Activated naive CD4-positive, alpha-beta T cell treated with anti-CD3 and anti-CD28 coated beads for 36 hours (primary cell): ENCODE measurements around the gene RAMP2. TPM values are rescaled to one million over a fixed set of nuclear protein-coding genes. Genes with fewer than 3 reads are reported as not detected.

ENCODE experiments used
- CTCF ChIA-PET: fragments of 350-600 bp; sonication (Branson Sonifier 250); formaldehyde crosslinking; loops from one replicate; lab custom pipeline; 2021; ENCODE audit warnings: antibody characterized with exemption; lab: Charles Lee
- DNase-seq: peaks from one replicate; pipeline ENCODE4 v3.0.0-alpha.2; 2020
- H3K27ac Mint-ChIP-seq: one replicate; pipeline ENCODE4 v1.8.0; 2021; ENCODE audit warnings: mild to moderate bottlenecking, mixed read lengths
- H3K27me3 Mint-ChIP-seq: one replicate; pipeline ENCODE4 v1.8.0; 2021; ENCODE audit warnings: low read depth, mixed read lengths
- H3K36me3 Mint-ChIP-seq: one replicate; pipeline ENCODE4 v1.8.0; 2021; ENCODE audit warnings: low read depth, mixed read lengths
- H3K4me1 Mint-ChIP-seq: one replicate; pipeline ENCODE4 v1.8.0; 2021; ENCODE audit warnings: low read depth, mixed read lengths
- H3K4me3 Mint-ChIP-seq: one replicate; pipeline ENCODE4 v1.8.0; 2021; ENCODE audit warnings: mild to moderate bottlenecking, moderate library complexity, mixed read lengths
- H3K9me3 Mint-ChIP-seq: one replicate; pipeline ENCODE4 v1.8.0; 2021; ENCODE audit warnings: mixed read lengths
- intact Hi-C: fragments of 100-400 bp; cut with micrococcal nuclease; formaldehyde crosslinking; loops from one replicate; pipeline ENCODE4 v1.15.1; 2023
- total RNA-seq, 2 experiments: library from RNA; stranded (reverse); gene quantifications; one replicate each; pipeline ENCODE4 v1.2.3, GENCODE V29; 2021

RAMP2 gene
- total RNA-seq, 2 experiments from 2014 or later = not detected

DNA sequence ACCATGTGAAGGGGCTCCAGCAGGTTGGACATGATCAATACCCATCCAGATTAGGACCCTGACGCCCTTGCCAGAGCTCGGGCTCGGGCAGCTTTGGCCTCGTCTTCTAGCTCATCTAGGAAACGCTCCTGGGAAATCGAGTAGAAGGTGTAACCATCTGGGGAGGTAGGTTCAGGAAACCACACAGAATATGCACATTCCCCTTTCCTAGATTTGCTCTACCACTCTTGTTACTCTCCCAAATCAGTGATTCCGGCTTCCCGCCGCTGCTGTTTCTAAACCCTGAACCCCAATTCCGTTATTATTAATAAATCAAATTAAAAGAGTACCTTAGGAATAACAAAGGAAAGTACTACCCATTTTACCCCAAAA is 37.0 kb downstream of the RAMP2 start:
- no peak overlapping the region for H3K27ac Mint-ChIP-seq
- CTCF ChIA-PET = interaction anchor here (0.6 to 1.3 kb wide), 4 partner anchors 27 to 220 kb away, joined by 3 to 6 read pairs (median 3); partner anchors contain the start of gene PSMC3IP
- peaks cover 2% of the 10 kb centered on the region for H3K9me3 Mint-ChIP-seq
- H3K4me3 Mint-ChIP-seq = peak overlapping the region; percentile 91
- H3K4me1 Mint-ChIP-seq = peaks cover 21% of the 10 kb centered on the region
- intact Hi-C loops = loop anchor here (1.0 to 2.0 kb wide), 3 partner anchors 26 to 53 kb away; partner anchors contain the start of genes BECN1, EZH1 and PSME3
- H3K27me3 Mint-ChIP-seq = no peaks in the 10 kb centered on the region
- no peak for DNase-seq
- peaks cover 3% of the 10 kb centered on the region for H3K36me3 Mint-ChIP-seq

DNA sequence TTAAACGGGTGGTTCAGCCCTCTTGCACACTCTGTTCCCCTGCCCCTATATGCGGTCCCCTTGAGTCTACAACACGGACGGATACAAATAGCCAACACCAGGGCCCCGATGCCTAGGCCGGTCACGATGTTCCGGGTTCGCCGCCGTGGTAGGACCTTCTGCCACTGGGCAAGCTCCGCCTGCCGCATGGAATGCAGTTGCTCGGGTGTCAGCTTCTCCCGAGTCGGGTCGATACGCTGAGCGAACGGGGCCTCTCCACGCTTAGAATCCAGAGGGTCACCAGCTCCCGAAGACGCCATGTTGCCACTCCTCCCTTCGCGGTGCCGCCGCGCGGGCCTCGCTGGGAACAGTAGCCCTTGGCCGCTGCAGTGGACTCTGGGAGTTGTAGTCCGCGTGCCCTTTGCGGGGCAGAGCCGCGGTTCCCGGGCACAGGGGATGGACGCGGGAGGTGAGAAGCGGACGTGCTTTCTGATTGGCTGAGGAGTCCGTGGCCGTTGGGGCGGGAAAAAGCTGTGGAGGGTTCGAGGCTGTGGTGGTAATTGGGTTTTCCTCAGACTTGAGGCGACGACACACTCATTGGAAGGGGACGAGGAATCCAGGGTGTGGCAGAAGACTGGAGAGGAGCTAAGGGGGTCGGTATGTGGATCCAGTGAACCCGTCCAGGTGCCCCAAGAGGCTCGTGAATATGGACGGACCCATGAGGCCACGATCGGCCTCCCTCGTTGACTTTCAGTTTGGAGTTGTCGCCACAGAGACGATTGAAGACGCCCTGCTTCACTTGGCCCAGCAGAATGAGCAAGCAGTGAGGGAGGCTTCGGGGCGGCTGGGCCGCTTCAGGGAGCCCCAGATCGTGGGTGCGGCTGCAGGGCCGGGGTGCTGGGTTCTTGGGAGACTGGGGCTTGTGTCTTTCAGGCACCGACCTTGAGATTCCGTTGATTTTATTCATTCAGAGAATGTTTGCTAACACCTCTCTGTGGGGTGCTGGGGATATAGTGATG is 37.7 kb downstream of the RAMP2 start, which contains the start of the genes CNTD1 and COA3:
Gene CNTD1 (plus strand): TSS at position 479 of the 998 bp plus-strand sequence. CDS start 207 bp downstream, at position 686.
Gene COA3 (minus strand): TSS at position 322 of the 998 bp plus-strand sequence. CDS start 23 bp downstream, at position 299.
- Mint-ChIP-seq H3K4me3 (peak within 1 kb of the TSS; percentile 91), H3K27me3 (no peaks in the 10 kb centered on the region), H3K9me3 (peaks cover 2% of the 10 kb centered on the region), H3K36me3 (peaks cover 3% of the 10 kb centered on the region), H3K27ac (peak within 1 kb of the TSS; percentile 62), H3K4me1 (peaks cover 21% of the 10 kb centered on the region)
- DNase-seq = peak; percentile 90
- intact Hi-C loops = loop anchor here (1.0 to 2.0 kb wide), 3 partner anchors 26 to 54 kb away; partner anchors contain the start of genes BECN1, EZH1 and PSME3
- CTCF ChIA-PET = interaction anchor here (0.7 to 1.3 kb wide), 3 partner anchors 25 to 35 kb away, joined by 3 to 6 read pairs (median 3); partner anchors contain the start of gene BECN1

DNA sequence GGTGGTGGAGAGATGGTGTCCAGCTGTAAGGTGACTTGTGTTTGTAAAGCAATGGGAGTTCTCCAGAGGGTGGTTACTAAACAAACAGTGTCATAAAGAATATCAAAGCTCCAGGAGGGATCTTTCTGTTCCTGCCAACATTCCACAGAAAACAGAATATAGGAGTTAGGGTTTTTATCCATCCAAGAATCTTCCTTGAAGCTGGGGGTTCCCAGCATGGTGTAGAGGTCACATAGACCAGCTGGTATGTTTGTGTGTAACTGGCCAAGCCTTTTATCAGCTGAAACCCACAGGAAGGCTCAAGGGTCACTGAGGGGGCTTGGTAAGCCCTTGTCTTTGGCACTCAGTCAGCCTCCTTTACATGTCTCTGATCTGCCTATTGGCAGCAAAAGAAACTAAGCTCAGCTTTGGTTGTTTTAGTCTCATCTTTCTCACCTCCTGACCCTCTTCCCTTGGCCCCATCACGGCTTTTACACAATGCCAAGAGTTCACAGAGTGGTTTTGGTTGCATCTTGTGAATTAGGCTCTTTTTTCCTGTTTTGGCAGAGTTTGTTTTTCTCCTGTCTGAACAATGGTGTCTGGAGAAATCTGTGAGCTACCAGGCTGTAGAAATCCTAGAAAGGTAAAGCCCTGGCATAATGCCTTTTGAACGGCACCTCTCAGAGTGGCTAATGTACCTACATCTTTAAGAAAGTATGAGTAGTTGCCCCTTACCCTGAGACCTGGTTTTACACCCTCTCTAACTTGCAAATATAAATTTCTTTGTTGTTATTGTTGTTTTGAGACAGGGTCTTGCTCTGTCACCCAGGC is 42.3 kb downstream of the RAMP2 start:
- DNase-seq = no peak
- CTCF ChIA-PET = interaction anchor here (0.9 to 1.5 kb wide), 2 partner anchors 15 to 17 kb away, joined by 3 to 4 read pairs; no protein-coding TSS in a partner anchor
- H3K4me3 Mint-ChIP-seq = no peak overlapping the region
- peaks cover 2% of the 10 kb centered on the region for H3K9me3 Mint-ChIP-seq
- no peak overlapping the region for H3K27ac Mint-ChIP-seq
- no peaks in the 10 kb centered on the region for H3K27me3 Mint-ChIP-seq
- intact Hi-C loops = no loop called here
- H3K36me3 Mint-ChIP-seq = peaks cover 3% of the 10 kb centered on the region
- peaks cover 6% of the 10 kb centered on the region for H3K4me1 Mint-ChIP-seq

DNA sequence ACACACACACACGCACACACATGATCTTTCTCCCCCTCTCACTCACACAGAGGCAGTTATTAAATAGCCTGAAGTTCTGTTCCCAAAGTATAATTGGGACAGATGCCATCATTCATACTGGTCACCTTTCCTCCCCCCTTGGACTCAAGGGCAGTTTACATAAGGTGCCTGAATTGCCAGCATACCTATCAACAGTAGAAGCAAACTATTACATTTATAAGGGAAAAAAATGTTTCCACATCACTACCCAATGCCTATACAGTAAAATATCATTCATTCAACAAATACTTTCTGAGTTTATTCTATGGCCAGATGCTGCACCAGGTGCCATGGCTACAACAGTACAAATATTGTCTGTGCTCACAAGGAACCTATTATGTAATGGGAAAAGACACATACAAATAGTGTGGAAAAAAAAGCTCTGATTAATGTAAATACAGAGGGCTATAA is 43.9 kb downstream of the RAMP2 start:
- Mint-ChIP-seq H3K27me3 (no peaks in the 10 kb centered on the region), H3K4me3 (no peak overlapping the region), H3K36me3 (peaks cover 2% of the 10 kb centered on the region), H3K4me1 (no peaks in the 10 kb centered on the region), H3K27ac (no peak overlapping the region), H3K9me3 (no peaks in the 10 kb centered on the region)
- intact Hi-C loops = no loop called here
- CTCF ChIA-PET = interaction anchor here (0.9 kb wide), 1 partner anchor 14 kb away, joined by 3 read pairs; no protein-coding TSS in a partner anchor
- no peak for DNase-seq

DNA sequence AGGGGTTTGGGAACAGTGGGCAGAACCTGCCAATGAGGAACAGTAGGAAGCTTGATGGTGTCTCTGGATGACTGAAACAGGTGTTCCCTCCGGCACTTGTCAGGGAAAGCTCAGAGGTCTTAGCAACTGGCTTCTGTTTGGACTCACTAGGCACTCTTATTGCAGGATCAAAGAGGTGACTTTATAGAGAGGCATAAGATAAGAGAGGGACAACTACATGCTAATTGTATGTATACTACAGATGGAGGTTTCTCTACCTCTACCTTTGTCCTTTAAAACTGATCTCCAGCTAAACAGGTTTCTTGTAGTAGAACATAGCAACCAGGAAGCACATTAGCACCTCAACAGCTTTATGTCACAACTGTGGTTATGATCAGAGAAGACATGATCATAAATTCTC is 45.2 kb downstream of the RAMP2 start:
- CTCF ChIA-PET = interaction anchor here (0.9 to 1.3 kb wide), 3 partner anchors 12 to 17 kb away, joined by 3 to 8 read pairs (median 6); partner anchors contain the start of gene BECN1
- Mint-ChIP-seq H3K4me3 (no peak overlapping the region), H3K27ac (no peak overlapping the region), H3K9me3 (no peaks in the 10 kb centered on the region), H3K4me1 (no peaks in the 10 kb centered on the region), H3K36me3 (peaks cover 8% of the 10 kb centered on the region), H3K27me3 (no peaks in the 10 kb centered on the region)
- DNase-seq = no peak
- intact Hi-C loops = no loop called here

DNA sequence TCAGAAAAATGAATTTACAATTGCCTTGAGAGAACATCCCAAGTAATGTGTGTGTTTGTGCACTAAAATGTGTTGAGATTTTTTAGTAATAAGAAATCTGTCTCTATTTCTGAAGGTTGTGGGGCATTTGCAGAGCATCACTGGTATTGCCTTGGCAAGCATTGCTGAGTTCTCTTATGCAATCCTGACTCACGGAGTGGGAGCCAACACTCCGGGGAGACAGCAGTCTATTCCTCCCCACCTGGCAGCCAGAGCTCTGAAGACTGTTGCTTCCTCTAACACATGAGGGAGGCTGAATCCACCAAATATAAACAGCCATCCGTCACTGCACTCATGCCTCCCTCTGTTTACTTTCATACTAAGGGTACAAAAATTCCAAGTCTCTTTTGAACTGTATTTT is 48.2 kb downstream of the RAMP2 start:
- peak overlapping the region; percentile 1 for H3K27ac Mint-ChIP-seq
- no peaks in the 10 kb centered on the region for H3K4me1 Mint-ChIP-seq
- H3K9me3 Mint-ChIP-seq = no peaks in the 10 kb centered on the region
- peaks cover 20% of the 10 kb centered on the region for H3K36me3 Mint-ChIP-seq
- CTCF ChIA-PET = interaction anchor here (1.4 kb wide), 1 partner anchor 11 kb away, joined by 3 read pairs; no protein-coding TSS in a partner anchor
- H3K27me3 Mint-ChIP-seq = no peaks in the 10 kb centered on the region
- no peak for DNase-seq
- H3K4me3 Mint-ChIP-seq = no peak overlapping the region
- intact Hi-C loops = no loop called here

Other genes starting within 250 kb of the RAMP2 start
- 10 to 100 TPM; 11.1 to 11.9 TPM for gene NAGLU, start 225.0 kb upstream of the RAMP2 start, total RNA-seq
- under 1 TPM; 0.26 to 0.67 TPM for gene HSD17B1, start 208.3 kb upstream of the RAMP2 start, total RNA-seq
- 10 to 100 TPM; 93.3 to 93.6 TPM for gene COASY, start 199.1 kb upstream of the RAMP2 start, total RNA-seq
- 10 to 100 TPM; 22.1 to 24.7 TPM for gene MLX, start 194.1 kb upstream of the RAMP2 start, total RNA-seq
- 10 to 100 TPM; 38.6 to 42.2 TPM for gene PSMC3IP, start 183.5 kb upstream of the RAMP2 start, total RNA-seq
- 10 to 100 TPM; 28.6 to 33.5 TPM for gene RETREG3, start 151.9 kb upstream of the RAMP2 start, total RNA-seq
- 10 to 100 TPM; 91.3 to 92.0 TPM for gene TUBG1, start 151.5 kb upstream of the RAMP2 start, total RNA-seq
- 1 to 10 TPM; 9.1 to 9.9 TPM for gene TUBG2, start 101.9 kb upstream of the RAMP2 start, total RNA-seq
- under 1 TPM; 0.62 to 0.77 TPM for gene PLEKHH3, start 84.2 kb upstream of the RAMP2 start, total RNA-seq
- under 1 TPM; 0.14 to 0.20 TPM for gene CCR10, start 79.4 kb upstream of the RAMP2 start, total RNA-seq
- 1 to 10 TPM; 1.4 to 1.5 TPM for gene CNTNAP1, start 78.7 kb upstream of the RAMP2 start, total RNA-seq
- gene EZH1, start 16.2 kb upstream of the RAMP2 start, total RNA-seq = 10 to 100 TPM; 31.9 to 34.0 TPM
- 10 to 100 TPM; 57.5 to 58.2 TPM for gene VPS25, start 12.2 kb downstream of the RAMP2 start, total RNA-seq
- gene WNK4, start 19.4 kb downstream of the RAMP2 start, total RNA-seq = under 1 TPM; 0.17 to 0.41 TPM
- gene COA3, start 37.5 kb downstream of the RAMP2 start, total RNA-seq = 10 to 100 TPM; 23.7 to 24.4 TPM
- gene CNTD1, start 37.6 kb downstream of the RAMP2 start, total RNA-seq = not detected
- 10 to 100 TPM; 64.1 to 71.3 TPM for gene BECN1, start 63.1 kb downstream of the RAMP2 start, total RNA-seq
- gene PSME3, start 72.2 kb downstream of the RAMP2 start, total RNA-seq = 10 to 100 TPM; 84.7 to 87.0 TPM
- gene AOC2, start 83.4 kb downstream of the RAMP2 start, total RNA-seq = 1 to 10 TPM; 2.0 to 2.6 TPM
- gene AOC3, start 90.0 kb downstream of the RAMP2 start, total RNA-seq = 1 to 10 TPM; 1.4 to 2.6 TPM
- gene G6PC1, start 139.6 kb downstream of the RAMP2 start, total RNA-seq = not detected
- 10 to 100 TPM; 48.4 to 49.3 TPM for gene AARSD1, start 203.2 kb downstream of the RAMP2 start, total RNA-seq
- gene PTGES3L, start 218.9 kb downstream of the RAMP2 start, total RNA-seq = under 1 TPM; 0.33 to 0.57 TPM
- gene RUNDC1, start 219.3 kb downstream of the RAMP2 start, total RNA-seq = 1 to 10 TPM; 5.9 to 6.5 TPM
- gene RPL27, start 237.2 kb downstream of the RAMP2 start, total RNA-seq = 1,000 to 10,000 TPM; 1,974 to 2,033 TPM
- 10 to 100 TPM; 43.9 to 50.5 TPM for gene IFI35, start 245.6 kb downstream of the RAMP2 start, total RNA-seq